ENCODE measurements around the gene CEACAM20.
"Not testable (repeated sequence)": the region's sequence is repeated elsewhere in the genome, so short reads cannot be mapped to it uniquely, and the experiment has no call there.

Gene CEACAM20

GRCh38 chr19:44548736-44549135 lies 19.3 kb upstream of the CEACAM20 start:
- no peak for DNase-seq

GRCh38 chr19:44544031-44544430 lies 14.6 kb upstream of the CEACAM20 start:
- no peak for DNase-seq

GRCh38 chr19:44542671-44543070 lies 13.2 kb upstream of the CEACAM20 start:
- no peak for DNase-seq

GRCh38 chr19:44540736-44541135 lies 11.3 kb upstream of the CEACAM20 start:
- no peak for DNase-seq

GRCh38 chr19:44539991-44540390 lies 10.5 kb upstream of the CEACAM20 start:
- no peak for DNase-seq

- no peak for DNase-seq
These were observed 9.9 kb upstream of the CEACAM20 start for GRCh38 chr19:44539236-44539826.

GRCh38 chr19:44535361-44535760 lies 5.9 kb upstream of the CEACAM20 start:
- not testable (repeated sequence) for DNase-seq

- DNase-seq, result no peak
These were observed 3.3 kb upstream of the CEACAM20 start for GRCh38 chr19:44532819-44533218.

- DNase-seq, result peak; percentile 7 to 46 (median 26)
These were observed 1.3 kb upstream of the CEACAM20 start for GRCh38 chr19:44530777-44531176.

GRCh38 chr19:44527554-44527953 lies 1.9 kb downstream of the CEACAM20 start:
- no peak for DNase-seq

GRCh38 chr19:44525721-44526430 lies 3.6 kb downstream of the CEACAM20 start:
- DNase-seq, result no peak

- no peak for DNase-seq
These were observed 8.1 kb downstream of the CEACAM20 start for GRCh38 chr19:44521370-44521769.

- no peak for DNase-seq
These were observed 12.3 kb downstream of the CEACAM20 start for GRCh38 chr19:44517146-44517545.

GRCh38 chr19:44515907-44516306 lies 13.6 kb downstream of the CEACAM20 start:
- DNase-seq, result no peak

- no peak for DNase-seq
These were observed 14.4 kb downstream of the CEACAM20 start for GRCh38 chr19:44515031-44515430.

GRCh38 chr19:44512326-44513298 lies 16.9 kb downstream of the CEACAM20 start:
- DNase-seq, result peak; percentile 24 to 56 (median 27)

- no peak for DNase-seq
These were observed 20.0 kb downstream of the CEACAM20 start for GRCh38 chr19:44509478-44509877.

- peak; percentile 95 to 97 (median 97) for DNase-seq
These were observed 29.2 kb downstream of the CEACAM20 start, which contains the start of gene ZNF180 for GRCh38 chr19:44499962-44500949. Gene ZNF180, minus strand, starts transcription at chr19:44500522. Its CDS starts 3,188 bp downstream, at chr19:44497334.

- DNase-seq, result no peak
These were observed 29.9 kb downstream of the CEACAM20 start for GRCh38 chr19:44499559-44499958.

- DNase-seq, result no peak
These were observed 30.5 kb downstream of the CEACAM20 start for GRCh38 chr19:44498988-44499387.

GRCh38 chr19:44496711-44497110 lies 32.8 kb downstream of the CEACAM20 start:
- no peak for DNase-seq
